ENCODE measurements around the gene SART1. TPM values are rescaled to one million over a fixed set of nuclear protein-coding genes. Genes with fewer than 3 reads are reported as not detected.

Gene SART1
- total RNA-seq, 1 donor from 2014 or later, result 35.9 TPM

DNA sequence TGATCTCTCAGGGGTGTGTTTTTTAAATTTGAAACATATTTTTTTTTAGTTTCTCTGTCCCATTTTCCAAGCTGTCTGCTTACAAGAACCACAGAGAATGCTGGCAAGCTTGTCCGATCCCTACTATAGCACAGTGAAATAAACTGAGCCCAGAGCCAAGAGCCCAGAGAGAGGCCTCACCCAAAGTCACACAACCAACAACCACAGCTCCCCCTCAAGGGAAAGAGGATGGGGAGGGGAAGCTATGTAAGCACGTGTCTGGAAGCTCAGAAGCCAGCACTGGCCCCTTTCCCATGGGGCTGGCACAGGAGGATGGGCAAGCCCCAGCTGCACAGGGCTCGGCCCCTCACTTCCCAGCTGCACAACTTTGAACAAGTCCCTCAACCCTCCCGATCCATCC lies 3.2 kb upstream of the SART1 start:
- DNase-seq (ENCODE audit: low spot score), result no peak
- intact Hi-C loops (cut with DNase I), result loop anchor here (5.0 kb wide), 1 partner anchor 304 kb away; no protein-coding TSS in a partner anchor

DNA sequence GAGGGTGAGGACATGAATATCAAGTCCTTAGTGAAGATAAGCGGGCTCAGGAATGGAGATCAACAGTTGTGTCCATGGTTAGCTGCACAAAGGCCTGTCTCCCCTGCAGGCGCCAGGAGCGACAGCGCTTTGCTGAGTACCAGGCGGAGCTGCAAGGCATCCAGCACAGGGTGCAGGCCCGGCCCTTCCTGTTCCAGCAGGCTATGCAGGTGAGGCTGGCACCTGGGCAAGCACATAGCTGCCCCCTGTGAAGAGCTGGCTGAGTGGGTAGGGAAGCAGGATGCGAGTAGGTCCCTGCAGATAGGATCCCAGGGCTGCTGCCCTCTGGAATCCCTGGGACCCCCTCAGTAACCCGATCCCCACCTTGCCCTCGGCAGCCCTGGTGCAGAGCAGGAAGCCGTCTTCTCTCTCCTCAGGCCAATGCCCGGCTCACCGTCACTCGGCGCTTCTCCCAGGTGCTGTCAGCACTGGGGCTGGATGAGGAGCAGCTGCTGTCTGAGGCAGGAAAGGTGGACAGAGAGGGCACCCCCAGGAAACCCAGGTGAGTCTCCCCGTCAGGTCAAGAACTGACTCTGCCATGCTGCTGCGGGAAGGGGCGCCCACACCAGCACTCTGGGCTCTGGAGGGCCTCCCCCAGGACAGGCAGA lies 2.6 kb upstream of the SART1 start:
- DNase-seq (ENCODE audit: low spot score), result no peak
- intact Hi-C loops (cut with DNase I), result loop anchor here (5.0 kb wide), 1 partner anchor 303 kb away; no protein-coding TSS in a partner anchor

DNA sequence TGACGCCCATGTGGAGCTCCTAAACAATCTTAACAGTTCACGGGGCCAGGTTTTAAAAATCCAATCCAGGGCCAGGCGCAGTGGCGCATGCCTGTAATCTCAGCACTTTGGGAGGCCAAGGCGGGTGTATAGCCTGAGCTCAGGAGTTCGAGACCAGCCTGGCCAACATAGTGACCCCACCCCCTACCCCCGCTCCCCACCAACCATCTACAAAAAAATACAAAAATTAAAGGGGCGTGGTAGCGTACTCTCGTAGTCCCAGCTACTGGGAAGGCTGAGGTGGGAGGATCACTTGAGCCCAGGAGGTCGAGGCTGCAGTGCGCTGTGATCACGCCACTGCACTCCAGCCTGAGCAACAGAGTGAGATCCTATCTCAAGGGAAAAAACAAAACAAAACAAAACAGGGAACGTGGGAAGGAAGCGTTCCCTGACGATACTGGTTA lies 689 bp upstream of the SART1 start:
- intact Hi-C loops (cut with DNase I), result loop anchor here (1.0 to 2.0 kb wide), 4 partner anchors 41 to 91 kb away; partner anchors contain the start of genes BANF1, C11orf68, DRAP1 and EIF1AD
- DNase-seq (ENCODE audit: low spot score), result no peak

GRCh38 chr11:65962141-65962564 lies 619 bp downstream of the SART1 start:
- no peak for DNase-seq (ENCODE audit: low spot score)
- intact Hi-C loops (cut with DNase I), result no loop called here

GRCh38 chr11:65964906-65965305 lies 3.4 kb downstream of the SART1 start:
- intact Hi-C loops (cut with DNase I), result no loop called here
- no peak for DNase-seq (ENCODE audit: low spot score)

DNA sequence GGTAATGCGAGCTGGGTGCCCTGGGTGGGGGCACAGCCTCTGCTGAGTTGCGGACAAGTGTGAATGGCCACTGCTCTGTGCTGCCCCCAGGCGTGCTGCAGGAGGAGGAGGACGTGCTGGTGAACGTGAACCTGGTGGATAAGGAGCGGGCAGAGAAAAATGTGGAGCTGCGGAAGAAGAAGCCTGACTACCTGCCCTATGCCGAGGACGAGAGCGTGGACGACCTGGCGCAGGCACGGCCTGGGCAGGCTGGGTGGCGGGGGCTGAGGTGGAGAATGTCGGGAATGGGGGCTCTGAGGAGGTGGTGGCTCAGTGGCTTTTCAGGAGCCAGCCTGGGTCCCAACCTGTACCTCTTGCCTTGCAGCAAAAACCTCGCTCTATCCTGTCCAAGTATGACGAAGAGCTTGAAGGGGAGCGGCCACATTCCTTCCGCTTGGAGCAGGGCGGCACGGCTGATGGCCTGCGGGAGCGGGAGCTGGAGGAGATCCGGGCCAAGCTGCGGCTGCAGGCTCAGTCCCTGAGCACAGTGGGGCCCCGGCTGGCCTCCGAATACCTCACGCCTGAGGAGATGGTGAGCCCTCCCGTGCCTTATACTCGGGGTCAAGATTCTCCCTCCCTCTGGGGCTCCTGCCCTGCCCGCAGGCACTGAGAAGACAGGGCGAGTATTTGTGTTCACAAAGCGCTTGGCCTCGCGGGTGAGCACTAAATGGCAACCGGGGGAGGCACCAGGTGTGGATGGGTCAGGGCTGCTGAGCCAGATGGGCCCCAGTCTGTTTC lies 4.6 kb downstream of the SART1 start:
- intact Hi-C loops (cut with DNase I), result no loop called here
- DNase-seq (ENCODE audit: low spot score), result no peak

DNA sequence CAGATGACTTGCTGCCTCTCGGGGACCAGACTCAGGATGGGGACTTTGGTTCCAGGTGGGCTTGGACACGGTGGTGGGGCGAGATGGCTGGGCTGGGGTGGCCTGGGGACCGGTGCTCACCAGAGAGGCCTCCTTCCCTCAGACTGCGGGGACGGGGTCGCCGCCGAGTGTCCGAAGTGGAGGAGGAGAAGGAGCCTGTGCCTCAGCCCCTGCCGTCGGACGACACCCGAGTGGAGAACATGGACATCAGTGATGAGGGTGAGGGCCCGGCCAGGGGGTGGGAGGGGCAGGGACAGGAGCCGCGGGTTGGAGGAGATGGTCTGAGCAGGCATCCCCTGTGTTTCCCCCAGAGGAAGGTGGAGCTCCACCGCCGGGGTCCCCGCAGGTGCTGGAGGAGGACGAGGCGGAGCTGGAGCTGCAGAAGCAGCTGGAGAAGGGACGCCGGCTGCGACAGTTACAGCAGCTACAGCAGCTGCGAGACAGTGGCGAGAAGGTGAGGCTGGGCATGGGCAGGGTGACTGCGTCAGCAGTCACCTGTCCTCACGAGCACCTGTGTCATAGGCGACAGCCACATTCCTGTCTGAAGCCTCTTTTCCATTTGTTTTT lies 5.9 kb downstream of the SART1 start:
- intact Hi-C loops (cut with DNase I), result no loop called here
- no peak for DNase-seq (ENCODE audit: low spot score)

- DNase-seq (ENCODE audit: low spot score), result no peak
- intact Hi-C loops (cut with DNase I), result no loop called here
Measured at GRCh38 chr11:65968600-65969482, 7.3 kb downstream of the SART1 start.

DNA sequence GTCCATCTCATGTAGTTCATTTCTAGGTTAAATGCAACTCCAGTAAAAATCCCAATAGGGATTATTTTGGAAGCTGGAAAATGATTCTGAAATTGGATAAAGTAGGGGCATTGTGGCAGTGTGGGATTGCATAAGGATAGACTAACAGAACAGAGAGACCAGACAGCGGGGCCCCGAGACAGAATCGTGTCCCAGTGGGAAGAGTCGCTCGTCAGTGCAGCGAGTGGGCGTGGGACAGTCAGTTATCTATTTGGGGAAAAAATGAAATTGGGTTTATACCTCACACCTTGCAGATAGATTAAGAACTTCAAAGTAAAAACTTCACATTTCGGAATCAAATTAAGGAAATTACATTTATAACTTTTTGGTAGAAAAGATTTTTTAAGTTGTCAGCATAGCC lies 10.6 kb downstream of the SART1 start:
- DNase-seq (ENCODE audit: low spot score), result no peak
- intact Hi-C loops (cut with DNase I), result no loop called here

DNA sequence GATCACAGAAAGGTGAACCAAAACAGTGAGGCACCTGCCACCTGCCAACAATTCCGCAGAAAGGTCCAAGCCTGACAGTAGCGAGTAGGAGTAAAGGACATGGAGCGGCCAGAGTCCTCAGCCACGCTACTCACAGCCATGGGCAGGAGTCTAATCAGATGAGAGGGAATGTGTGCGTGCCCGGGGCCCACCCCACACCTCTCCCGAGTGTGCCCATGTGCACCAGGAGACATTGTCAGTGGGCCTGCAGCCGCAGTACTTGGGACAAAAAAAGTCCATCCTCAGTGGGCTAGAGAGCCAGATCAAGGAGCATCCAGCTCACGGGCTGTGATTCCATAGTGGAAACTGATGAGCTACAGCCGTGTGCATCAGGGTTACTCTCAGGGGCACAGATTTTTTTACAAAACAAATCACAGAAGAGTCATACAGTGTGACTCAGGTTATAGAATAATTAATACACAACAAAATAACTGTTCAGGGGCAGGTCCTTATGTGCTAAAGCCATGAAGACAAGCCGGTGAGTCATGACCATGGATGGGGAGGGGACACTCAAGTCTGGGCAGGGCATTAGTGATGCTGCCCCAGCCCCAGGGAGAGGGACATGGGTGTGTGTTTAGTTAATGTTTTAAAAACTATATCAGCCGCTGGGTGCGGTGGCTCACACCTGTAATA lies 12.0 kb downstream of the SART1 start:
- DNase-seq (ENCODE audit: low spot score), result no peak
- intact Hi-C loops (cut with DNase I), result no loop called here

GRCh38 chr11:65975771-65976170 lies 14.2 kb downstream of the SART1 start:
- DNase-seq (ENCODE audit: low spot score), result no peak
- intact Hi-C loops (cut with DNase I), result no loop called here

GRCh38 chr11:65976216-65977176 lies 15.0 kb downstream of the SART1 start:
- DNase-seq (ENCODE audit: low spot score), result no peak
- intact Hi-C loops (cut with DNase I), result no loop called here

GRCh38 chr11:65977621-65978390 lies 16.3 kb downstream of the SART1 start:
- intact Hi-C loops (cut with DNase I), result no loop called here
- DNase-seq (ENCODE audit: low spot score), result no peak

GRCh38 chr11:65978391-65979238 lies 17.1 kb downstream of the SART1 start:
- DNase-seq (ENCODE audit: low spot score), result no peak
- intact Hi-C loops (cut with DNase I), result no loop called here

DNA sequence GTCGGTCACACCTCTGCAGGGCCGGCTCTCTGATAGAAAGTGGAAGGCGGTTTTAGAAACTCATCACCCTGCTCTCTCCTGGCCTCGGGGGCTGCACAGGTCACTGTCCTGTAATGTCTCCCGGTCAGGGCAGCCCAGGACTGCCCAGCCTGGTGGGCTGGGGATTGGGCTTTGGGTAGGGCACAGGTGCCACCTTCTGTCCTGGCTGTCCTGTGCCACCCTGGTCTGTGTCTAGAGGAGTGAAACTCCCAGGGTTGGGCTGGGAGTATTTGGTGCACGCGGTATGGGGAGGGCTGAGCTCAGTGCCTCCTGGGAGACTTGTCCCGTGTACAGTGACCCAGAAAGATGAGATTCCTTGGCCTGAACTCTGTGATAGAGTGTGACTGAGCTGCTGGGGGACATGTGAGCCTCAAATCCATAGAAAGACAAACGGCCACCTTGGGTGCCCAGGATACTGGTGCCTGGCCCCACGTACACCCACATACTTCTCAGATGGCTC lies 17.8 kb downstream of the SART1 start:
- intact Hi-C loops (cut with DNase I), result no loop called here
- no peak for DNase-seq (ENCODE audit: low spot score)

GRCh38 chr11:65981101-65981740 lies 19.7 kb downstream of the SART1 start:
- intact Hi-C loops (cut with DNase I), result no loop called here
- no peak for DNase-seq (ENCODE audit: low spot score)

All from cardiac septum (tissue), 1 donor.